Measurements from ENCODE around the gene ZNF850. TPM values are rescaled to one million over a fixed set of nuclear protein-coding genes. Genes with fewer than 3 reads are reported as not detected.

The ZNF850 gene
- total RNA-seq, 1 experiment from 2014 or later = 15.3 TPM

DNA sequence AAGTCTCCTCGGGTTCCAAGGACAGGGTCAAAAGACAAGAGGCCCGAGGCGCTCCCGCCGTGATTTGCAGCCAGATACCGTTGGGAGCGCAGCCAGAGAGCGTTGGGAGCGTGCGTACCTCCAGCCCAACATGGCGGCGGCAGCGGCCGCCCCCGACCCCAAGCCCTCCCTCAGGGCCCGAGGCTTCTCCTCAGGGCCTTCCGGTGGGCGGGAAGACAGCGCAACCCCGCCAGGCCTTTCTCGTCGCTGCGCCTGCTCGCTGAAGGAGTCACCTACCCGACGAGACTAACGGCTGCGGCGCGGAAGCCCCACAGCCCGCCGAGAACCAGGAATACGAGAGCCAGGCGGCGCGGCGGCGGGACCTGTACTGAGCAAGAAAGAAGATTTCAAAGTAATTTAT lies 3.2 kb upstream of the ZNF850 start:
- in situ Hi-C loops (cut with HindIII; ENCODE audit: low pct_unique_long_range_greater_than_20kb, low sequenced_read_pairs) (no loop called here), intact Hi-C loops (cut with micrococcal nuclease; ENCODE audit: unreplicated experiment) (no loop called here)
- DNase-seq (ENCODE audit: low read depth, low spot score) (no peak), ATAC-seq (no peak)
- H3K27ac ChIP-seq (ENCODE audit: low read length) = no peak overlapping the region
- no peaks in the 10 kb centered on the region; the same call in 1 of the 2 replicates for H3K9me3 ChIP-seq (ENCODE audit: control insufficient read depth, insufficient read depth, low read depth, low read length)
- H3K36me3 ChIP-seq (ENCODE audit: control insufficient read depth, insufficient read depth, low read length) = no peaks in the 10 kb centered on the region
- H3K27me3 ChIP-seq (ENCODE audit: control insufficient read depth, insufficient read depth, low read length) = no peaks in the 10 kb centered on the region
- CTCF ChIA-PET = no interaction called here
- TF ChIP-seq, protein P1, sequence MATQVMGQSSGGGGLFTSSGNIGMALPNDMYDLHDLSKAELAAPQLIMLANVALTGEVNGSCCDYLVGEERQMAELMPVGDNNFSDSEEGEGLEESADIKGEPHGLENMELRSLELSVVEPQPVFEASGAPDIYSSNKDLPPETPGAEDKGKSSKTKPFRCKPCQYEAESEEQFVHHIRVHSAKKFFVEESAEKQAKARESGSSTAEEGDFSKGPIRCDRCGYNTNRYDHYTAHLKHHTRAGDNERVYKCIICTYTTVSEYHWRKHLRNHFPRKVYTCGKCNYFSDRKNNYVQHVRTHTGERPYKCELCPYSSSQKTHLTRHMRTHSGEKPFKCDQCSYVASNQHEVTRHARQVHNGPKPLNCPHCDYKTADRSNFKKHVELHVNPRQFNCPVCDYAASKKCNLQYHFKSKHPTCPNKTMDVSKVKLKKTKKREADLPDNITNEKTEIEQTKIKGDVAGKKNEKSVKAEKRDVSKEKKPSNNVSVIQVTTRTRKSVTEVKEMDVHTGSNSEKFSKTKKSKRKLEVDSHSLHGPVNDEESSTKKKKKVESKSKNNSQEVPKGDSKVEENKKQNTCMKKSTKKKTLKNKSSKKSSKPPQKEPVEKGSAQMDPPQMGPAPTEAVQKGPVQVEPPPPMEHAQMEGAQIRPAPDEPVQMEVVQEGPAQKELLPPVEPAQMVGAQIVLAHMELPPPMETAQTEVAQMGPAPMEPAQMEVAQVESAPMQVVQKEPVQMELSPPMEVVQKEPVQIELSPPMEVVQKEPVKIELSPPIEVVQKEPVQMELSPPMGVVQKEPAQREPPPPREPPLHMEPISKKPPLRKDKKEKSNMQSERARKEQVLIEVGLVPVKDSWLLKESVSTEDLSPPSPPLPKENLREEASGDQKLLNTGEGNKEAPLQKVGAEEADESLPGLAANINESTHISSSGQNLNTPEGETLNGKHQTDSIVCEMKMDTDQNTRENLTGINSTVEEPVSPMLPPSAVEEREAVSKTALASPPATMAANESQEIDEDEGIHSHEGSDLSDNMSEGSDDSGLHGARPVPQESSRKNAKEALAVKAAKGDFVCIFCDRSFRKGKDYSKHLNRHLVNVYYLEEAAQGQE (IDR thresholded peaks at IDR 0.05; ENCODE audit: insufficient read depth in 1 of 2, low read depth in 2 of 2, low read length in 1 of 2) = no peak
- TF ChIP-seq TCF7L2 (IDR thresholded peaks at IDR 0.05; ENCODE audit: low read depth, low read length) = no peak
- no peak for TF ChIP-seq SIN3A (IDR thresholded peaks at IDR 0.05; ENCODE audit: borderline replicate concordance, insufficient read depth, low read depth, low read length)
- TF ChIP-seq, protein P2, sequence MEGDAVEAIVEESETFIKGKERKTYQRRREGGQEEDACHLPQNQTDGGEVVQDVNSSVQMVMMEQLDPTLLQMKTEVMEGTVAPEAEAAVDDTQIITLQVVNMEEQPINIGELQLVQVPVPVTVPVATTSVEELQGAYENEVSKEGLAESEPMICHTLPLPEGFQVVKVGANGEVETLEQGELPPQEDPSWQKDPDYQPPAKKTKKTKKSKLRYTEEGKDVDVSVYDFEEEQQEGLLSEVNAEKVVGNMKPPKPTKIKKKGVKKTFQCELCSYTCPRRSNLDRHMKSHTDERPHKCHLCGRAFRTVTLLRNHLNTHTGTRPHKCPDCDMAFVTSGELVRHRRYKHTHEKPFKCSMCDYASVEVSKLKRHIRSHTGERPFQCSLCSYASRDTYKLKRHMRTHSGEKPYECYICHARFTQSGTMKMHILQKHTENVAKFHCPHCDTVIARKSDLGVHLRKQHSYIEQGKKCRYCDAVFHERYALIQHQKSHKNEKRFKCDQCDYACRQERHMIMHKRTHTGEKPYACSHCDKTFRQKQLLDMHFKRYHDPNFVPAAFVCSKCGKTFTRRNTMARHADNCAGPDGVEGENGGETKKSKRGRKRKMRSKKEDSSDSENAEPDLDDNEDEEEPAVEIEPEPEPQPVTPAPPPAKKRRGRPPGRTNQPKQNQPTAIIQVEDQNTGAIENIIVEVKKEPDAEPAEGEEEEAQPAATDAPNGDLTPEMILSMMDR (IDR thresholded peaks at IDR 0.05) = no peak
- TF ChIP-seq POLR2AphosphoS5 (IDR thresholded peaks at IDR 0.05; ENCODE audit: low read depth, low read length) = no peak
- BruUV-seq (replicated peaks) = no TSS peak
- no peaks in the 10 kb centered on the region for H3K4me1 ChIP-seq (ENCODE audit: control insufficient read depth, insufficient read depth, low read length)
- no peak overlapping the region for H3K4me3 ChIP-seq (ENCODE audit: low read depth in 2 of 2, low read length in 2 of 2)
- POLR2A ChIA-PET = no interaction called here

DNA sequence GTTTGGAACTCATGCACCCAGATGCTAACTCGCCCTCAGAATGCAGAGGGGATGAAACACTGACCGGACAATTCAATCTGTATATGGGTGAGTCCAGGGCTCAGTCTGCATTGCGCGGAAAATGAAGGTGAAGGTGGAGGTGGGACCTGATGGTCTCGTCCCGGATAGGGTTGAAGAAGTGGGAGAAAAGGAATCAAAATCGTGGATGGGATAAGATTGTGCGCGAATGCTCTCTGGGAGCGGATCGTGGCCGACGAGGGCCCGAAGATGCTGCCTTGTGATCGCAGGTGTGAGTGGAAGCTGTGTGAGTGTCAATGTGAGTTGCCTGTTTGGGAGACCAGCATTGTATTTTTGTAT lies 594 bp upstream of the ZNF850 start:
- ChIA-PET CTCF (interaction anchor here (0.5 kb wide), 1 partner anchor 583 kb away, joined by 4 read pairs; no protein-coding TSS in a partner anchor), POLR2A (interaction anchor here (0.6 to 1.1 kb wide), 2 partner anchors 64 to 373 kb away, joined by 3 read pairs; no protein-coding TSS in a partner anchor)
- Histone ChIP-seq H3K27ac (ENCODE audit: low read length) (peak overlapping the region; percentile 97), H3K4me1 (ENCODE audit: control insufficient read depth, insufficient read depth, low read length) (no peaks in the 10 kb centered on the region), H3K36me3 (ENCODE audit: control insufficient read depth, insufficient read depth, low read length) (no peaks in the 10 kb centered on the region), H3K27me3 (ENCODE audit: control insufficient read depth, insufficient read depth, low read length) (no peaks in the 10 kb centered on the region), H3K9me3 (ENCODE audit: control insufficient read depth, insufficient read depth, low read depth, low read length) (peaks cover 19% of the 10 kb centered on the region; the same call in 1 of the 2 replicates), H3K4me3 (ENCODE audit: low read depth in 2 of 2, low read length in 2 of 2) (peak overlapping the region; percentile 58 to 80)
- peak; percentile 46; the same call in 1 of the 2 replicates for ATAC-seq
- intact Hi-C loops (cut with micrococcal nuclease; ENCODE audit: unreplicated experiment) (no loop called here), in situ Hi-C loops (cut with HindIII; ENCODE audit: low pct_unique_long_range_greater_than_20kb, low sequenced_read_pairs) (no loop called here)
- TF ChIP-seq SIN3A (IDR thresholded peaks at IDR 0.05; ENCODE audit: borderline replicate concordance, insufficient read depth, low read depth, low read length) = no peak
- no peak for TF ChIP-seq POLR2AphosphoS5 (IDR thresholded peaks at IDR 0.05; ENCODE audit: low read depth, low read length)
- TF ChIP-seq, protein P2 (IDR thresholded peaks at IDR 0.05) = no peak
- TF ChIP-seq TCF7L2 (IDR thresholded peaks at IDR 0.05; ENCODE audit: low read depth, low read length) = no peak
- BruUV-seq (replicated peaks) = TSS peak; percentile 78
- no peak for DNase-seq (ENCODE audit: low read depth, low spot score)
